ENCODE measurements around the gene RBP4.

Gene RBP4

GRCh38 chr10:93595378-93596161 lies 5.5 kb downstream of the RBP4 start:
- DNase-seq (ENCODE audit: low spot score): no peak

GRCh38 chr10:93594518-93594917 lies 6.5 kb downstream of the RBP4 start:
- DNase-seq (ENCODE audit: low spot score): no peak

- no peak for DNase-seq (ENCODE audit: low spot score)
These were observed 7.3 kb downstream of the RBP4 start for GRCh38 chr10:93593749-93594148.

GRCh38 chr10:93593254-93593653 lies 7.8 kb downstream of the RBP4 start:
- no peak for DNase-seq (ENCODE audit: low spot score)

- DNase-seq (ENCODE audit: low spot score): peak; percentile 48
These were observed 9.8 kb downstream of the RBP4 start for GRCh38 chr10:93591065-93591808.

- DNase-seq (ENCODE audit: low spot score): no peak
These were observed 10.4 kb downstream of the RBP4 start for GRCh38 chr10:93590638-93591037.

GRCh38 chr10:93589648-93590562 lies 11.1 kb downstream of the RBP4 start:
- no peak for DNase-seq (ENCODE audit: low spot score)

- no peak for DNase-seq (ENCODE audit: low spot score)
These were observed 16.6 kb downstream of the RBP4 start for GRCh38 chr10:93584445-93584844.

- no peak for DNase-seq (ENCODE audit: low spot score)
These were observed 20.2 kb downstream of the RBP4 start for GRCh38 chr10:93580828-93581227.

GRCh38 chr10:93579985-93580711 lies 20.9 kb downstream of the RBP4 start:
- DNase-seq (ENCODE audit: low spot score): no peak

GRCh38 chr10:93579089-93579488 lies 21.9 kb downstream of the RBP4 start:
- peak; percentile 77 for DNase-seq (ENCODE audit: low spot score)

GRCh38 chr10:93577565-93577964 lies 23.5 kb downstream of the RBP4 start:
- DNase-seq (ENCODE audit: low spot score): no peak

- DNase-seq (ENCODE audit: low spot score): peak; percentile 56
These were observed 24.1 kb downstream of the RBP4 start for GRCh38 chr10:93576888-93577287.

- DNase-seq (ENCODE audit: low spot score): no peak
These were observed 27.1 kb downstream of the RBP4 start for GRCh38 chr10:93573924-93574323.

GRCh38 chr10:93573051-93573909 lies 27.8 kb downstream of the RBP4 start:
- DNase-seq (ENCODE audit: low spot score): peak; percentile 19

GRCh38 chr10:93572606-93573005 lies 28.4 kb downstream of the RBP4 start:
- DNase-seq (ENCODE audit: low spot score): no peak

GRCh38 chr10:93570383-93570782 lies 30.7 kb downstream of the RBP4 start:
- DNase-seq (ENCODE audit: low spot score): no peak

- DNase-seq (ENCODE audit: low spot score): no peak
These were observed 33.0 kb downstream of the RBP4 start for GRCh38 chr10:93568105-93568390.

GRCh38 chr10:93567277-93568104 lies 33.5 kb downstream of the RBP4 start:
- no peak for DNase-seq (ENCODE audit: low spot score)

All from LoVo (cell line).